SK-N-SH (cell line): ENCODE data around the gene ITGB5. TPM values are rescaled to one million over a fixed set of nuclear protein-coding genes. Genes with fewer than 3 reads are reported as not detected.

Experiments used
- CTCF ChIA-PET: fragments of 300-600, 350-600 bp; formaldehyde crosslinking; extraction: SDS; loops from one replicate; lab custom pipeline; 2021; lab: Yijun Ruan, JAX
- POLR2A ChIA-PET: fragments of 350-600 bp; sonication (Branson Sonifier 250); formaldehyde crosslinking; extraction: SDS; loops from one replicate; lab custom pipeline; 2020; ENCODE audit warnings: antibody characterized with exemption, inconsistent platforms; lab: Yijun Ruan, JAX
- DNase-seq: peaks from one replicate; pipeline ENCODE4 v3.0.0; 2012
- H2AFZ ChIP-seq: fragments of 200-600 bp; sonication (generic); 2 replicates; pipeline ENCODE4 v1.8.1; 2016; ENCODE audit warnings: antibody characterized with exemption, mild to moderate bottlenecking, low read depth
- H3F3A ChIP-seq: fragments of 200-600 bp; sonication (generic); replicated peaks from 2 replicates; pipeline ENCODE3; 2016; ENCODE audit warnings: antibody characterized with exemption, mild to moderate bottlenecking; ENCODE audit not compliant: insufficient read depth
- H3K27ac ChIP-seq, 2 experiments: fragments of 200-500 bp in 1 of 2; fragments of 200-600 bp in 1 of 2; sonication (Bioruptor generic) in 1 of 2; sonication (generic), shearing (Covaris generic) in 1 of 2; 2 replicates each; pipeline versions ENCODE4 v1.5.1 to v1.6.1; 2014 to 2016; ENCODE audit warnings: low read depth in 2 of 2, inconsistent platforms in 1 of 2, low read length in 1 of 2, mild to moderate bottlenecking in 1 of 2, mixed read lengths in 1 of 2
- H3K27me3 ChIP-seq: fragments of 200-600 bp; sonication (generic), shearing (Covaris generic); 2 replicates; pipeline ENCODE4 v1.6.1; 2016; ENCODE audit warnings: mixed run types; ENCODE audit not compliant: insufficient read depth
- H3K36me3 ChIP-seq, 2 experiments: fragments of 200-500 bp in 1 of 2; fragments of 200-600 bp in 1 of 2; sonication (Bioruptor generic) in 1 of 2; sonication (generic) in 1 of 2; replicated peaks in 1 of 2; 2 replicates each; pipeline versions ENCODE3 to v1.5.1; 2014 to 2016; ENCODE audit warnings: low read length in 1 of 2, mild to moderate bottlenecking in 1 of 2; ENCODE audit not compliant: insufficient read depth in 2 of 2, control insufficient read depth in 1 of 2
- H3K4me1 ChIP-seq, 2 experiments: fragments of 200-500 bp in 1 of 2; fragments of 200-600 bp in 1 of 2; sonication (Bioruptor generic) in 1 of 2; sonication (generic), shearing (Covaris generic) in 1 of 2; 2 replicates each; pipeline versions ENCODE4 v1.5.1 to v1.6.1; 2014 to 2016; ENCODE audit warnings: low read depth in 1 of 2, low read length in 1 of 2, mixed run types in 1 of 2; ENCODE audit not compliant: insufficient read depth in 2 of 2, control insufficient read depth in 1 of 2
- H3K4me2 ChIP-seq: fragments of 200-600 bp; sonication (generic), shearing (Covaris generic); 2 replicates; pipeline ENCODE4 v1.6.1; 2017; ENCODE audit warnings: mixed run types
- H3K4me3 ChIP-seq, 2 experiments: fragments of 200-500 bp in 1 of 2; fragments of 200-600 bp in 1 of 2; sonication (Bioruptor generic) in 1 of 2; sonication (generic), shearing (Covaris generic) in 1 of 2; 2 replicates each; pipeline versions ENCODE4 v1.5.1 to v1.8.1; 2014 to 2016; ENCODE audit warnings: low read depth in 2 of 2, inconsistent platforms in 1 of 2, low read length in 1 of 2, mild to moderate bottlenecking in 1 of 2, mixed read lengths in 1 of 2, moderate library complexity in 1 of 2
- H3K79me2 ChIP-seq: fragments of 200-600 bp; sonication (generic); 2 replicates; pipeline ENCODE4 v1.8.1; 2017; ENCODE audit warnings: mild to moderate bottlenecking; ENCODE audit not compliant: insufficient read depth
- H3K9ac ChIP-seq: fragments of 200-600 bp; sonication (generic); 2 replicates; pipeline ENCODE4 v1.6.1; 2017; ENCODE audit warnings: mixed run types
- H3K9me2 ChIP-seq: fragments of 200-600 bp; sonication (generic); 2 replicates; pipeline ENCODE4 v1.6.1; 2017; ENCODE audit warnings: mixed run types
- H3K9me3 ChIP-seq: fragments of 200-600 bp; sonication (generic); 2 replicates; pipeline ENCODE4 v1.6.1; 2017; ENCODE audit warnings: mixed run types, mild to moderate bottlenecking, moderate library complexity
- H4K20me1 ChIP-seq: fragments of 200-600 bp; sonication (generic); 2 replicates; pipeline ENCODE4 v1.6.1; 2017; ENCODE audit warnings: mild to moderate bottlenecking, mixed run types; ENCODE audit not compliant: insufficient read depth
- EZH2phosphoT487 ChIP-seq: fragments of 200-600 bp; sonication (generic); IDR thresholded peaks from 2 replicates; pipeline ENCODE4 v1.6.1; 2017; ENCODE audit warnings: low read depth, mixed run types, mild to moderate bottlenecking, antibody characterized with exemption, moderate library complexity, borderline replicate concordance
- GABPA ChIP-seq: IDR thresholded peaks from 2 replicates; pipeline ENCODE4 v1.4.0; 2012; ENCODE audit warnings: low read depth, mild to moderate bottlenecking
- JUND ChIP-seq: IDR thresholded peaks from 2 replicates; pipeline ENCODE4 v1.4.0; 2012
- NFIC ChIP-seq: IDR thresholded peaks from 2 replicates; pipeline ENCODE4 v1.4.0; 2012; ENCODE audit warnings: borderline replicate concordance
- RAD21 ChIP-seq: IDR thresholded peaks from 2 replicates; pipeline ENCODE4 v1.6.1; 2012; ENCODE audit warnings: mild to moderate bottlenecking, low read length
- SMC3 ChIP-seq: IDR thresholded peaks from 2 replicates; pipeline ENCODE4 v1.6.1; 2012; ENCODE audit warnings: low read depth, low read length, improper control_type of control experiment
- YY1 ChIP-seq: IDR thresholded peaks from 2 replicates; pipeline ENCODE4 v1.4.0; 2012; ENCODE audit warnings: low read depth, mild to moderate bottlenecking
- WGBS: methylation state at CpG from one replicate; pipeline ENCODE4 v1.1.6; 2017; ENCODE audit warnings: low lambda C conversion rate; 5-methylcytosine and 5-hydroxymethylcytosine counted together
- polyA plus RNA-seq, 3 experiments: library from polyadenylated mRNA; depleted of rRNA; stranded (reverse); fragments of >200 nt; gene quantifications; 2 replicates each; pipeline ENCODE4 v1.2.3, GENCODE V29; 2012
- TF ChIP-seq, protein P1 (sequence below): IDR thresholded peaks from 2 replicates; pipeline ENCODE4 v1.4.0; 2012; ENCODE audit warnings: low read depth, borderline replicate concordance
- TF ChIP-seq, protein P2 (sequence below): fragments of 200-600 bp; sonication (generic); IDR thresholded peaks from 2 replicates; pipeline ENCODE4 v1.6.1; 2017; ENCODE audit warnings: antibody characterized with exemption, mild to moderate bottlenecking, moderate library complexity

The ITGB5 gene
- polyA plus RNA-seq, 1 of the 3 experiments (the other 2 are of a cell fraction), result 481 TPM

DNA sequence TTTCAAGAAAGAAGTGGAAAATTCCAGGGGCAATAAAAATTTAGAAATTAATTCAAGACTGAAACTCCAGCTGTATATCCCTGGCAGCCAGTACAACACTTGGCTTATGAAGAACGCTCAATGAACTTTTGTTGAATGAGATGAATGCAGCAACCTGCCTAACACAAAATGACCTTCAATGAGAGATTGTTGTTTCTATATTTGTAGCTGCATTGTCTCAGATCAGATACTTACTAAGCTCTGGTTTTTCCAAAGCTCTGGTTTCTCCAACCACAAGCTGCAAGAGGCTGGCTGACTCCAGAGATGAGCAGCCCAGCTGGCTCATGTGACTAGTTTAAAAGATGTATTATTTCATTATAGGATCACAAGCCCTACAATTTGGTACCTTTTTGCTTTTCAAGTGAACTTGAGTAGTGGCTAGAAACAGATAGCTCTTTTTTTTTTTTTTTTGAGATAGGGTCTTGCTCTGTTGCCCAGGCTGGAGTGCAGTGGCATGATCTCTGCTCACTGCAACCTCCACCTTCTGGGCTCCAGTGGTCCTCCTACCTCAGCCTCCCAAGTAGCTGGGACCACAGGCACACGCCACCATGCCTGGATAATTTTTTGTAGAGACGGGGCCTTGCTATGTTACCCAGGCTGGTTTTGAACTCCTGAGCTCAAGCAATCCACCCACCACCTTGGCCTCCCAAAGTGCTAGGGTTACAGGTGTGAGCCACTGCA, 99.5 kb downstream of the ITGB5 start:
- Histone ChIP-seq H3K9ac (no peak overlapping the region), H3K27me3 (no peaks in the 10 kb centered on the region), H3K4me2 (peak overlapping the region; percentile 35; the same call in 1 of the 2 replicates), H3K79me2 (peaks cover 25% of the 10 kb centered on the region; the same call in 1 of the 2 replicates), H3K4me1 (peaks cover 25 to 33% of the 10 kb centered on the region in 2 experiments), H2AFZ (no peak overlapping the region), H3K9me3 (no peaks in the 10 kb centered on the region), H3K27ac (peak overlapping the region; percentile 47 to 83), H3K9me2 (no peaks in the 10 kb centered on the region), H3K4me3 (no peak overlapping the region), H3K36me3 (peaks cover 8 to 31% of the 10 kb centered on the region in 2 experiments), H3F3A (peaks cover 19% of the 10 kb centered on the region), H4K20me1 (no peaks in the 10 kb centered on the region; the same call in 1 of the 2 replicates)
- WGBS, result 84% methylated on average over 3 of the region's 3 CpGs
- DNase-seq, result no peak
- ChIA-PET CTCF (interaction anchor here (0.7 to 12.9 kb wide), 17 partner anchors 9 to 141 kb away, joined by 3 to 114 read pairs (median 5); no protein-coding TSS in a partner anchor), POLR2A (no interaction called here)
- TF ChIP-seq NFIC (no peak), JUND (no peak)
- TF ChIP-seq, protein P1, sequence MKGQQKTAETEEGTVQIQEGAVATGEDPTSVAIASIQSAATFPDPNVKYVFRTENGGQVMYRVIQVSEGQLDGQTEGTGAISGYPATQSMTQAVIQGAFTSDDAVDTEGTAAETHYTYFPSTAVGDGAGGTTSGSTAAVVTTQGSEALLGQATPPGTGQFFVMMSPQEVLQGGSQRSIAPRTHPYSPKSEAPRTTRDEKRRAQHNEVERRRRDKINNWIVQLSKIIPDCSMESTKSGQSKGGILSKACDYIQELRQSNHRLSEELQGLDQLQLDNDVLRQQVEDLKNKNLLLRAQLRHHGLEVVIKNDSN, result peak; percentile 28; the same call in 1 of the 2 replicates

DNA sequence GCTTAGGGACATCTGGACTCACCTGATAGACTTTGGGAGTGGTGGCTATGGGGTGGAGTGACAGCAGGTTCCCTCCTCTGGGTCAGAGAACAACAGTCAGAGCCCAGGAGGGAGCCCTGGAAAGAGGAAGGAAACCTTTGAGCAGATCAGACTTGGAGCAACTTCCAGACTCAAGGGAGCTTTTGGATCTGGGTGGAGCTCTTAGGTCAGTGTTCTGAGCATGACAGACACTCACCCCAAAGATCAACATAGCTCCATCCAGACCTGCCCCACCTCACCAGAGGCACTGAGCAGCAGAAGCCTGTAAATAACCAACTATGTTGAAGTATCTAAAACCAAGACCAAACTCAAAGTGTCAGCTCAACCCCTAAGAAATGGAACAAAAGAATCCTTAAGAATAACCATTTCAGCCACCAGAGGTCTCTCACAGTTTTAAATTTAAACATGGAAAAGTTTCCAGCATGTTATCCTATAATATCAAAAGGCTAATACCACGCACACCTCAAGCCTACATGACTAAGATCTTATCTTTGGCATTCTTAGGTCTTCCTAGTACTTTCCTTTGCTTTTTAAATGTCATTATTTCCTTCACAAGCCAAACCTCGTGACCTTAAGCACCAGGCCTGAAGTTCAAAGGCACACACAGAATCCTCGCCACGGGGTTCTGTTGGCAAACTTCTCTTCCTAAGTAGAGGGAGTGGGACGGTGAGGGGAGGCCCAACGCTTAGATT, 100.5 kb downstream of the ITGB5 start:
- Histone ChIP-seq H3K9ac (no peak overlapping the region), H3K79me2 (peaks cover 22% of the 10 kb centered on the region; the same call in 1 of the 2 replicates), H3K4me3 (no peak overlapping the region), H3K4me2 (peak overlapping the region; percentile 35; the same call in 1 of the 2 replicates), H3K9me3 (no peaks in the 10 kb centered on the region), H4K20me1 (no peaks in the 10 kb centered on the region; the same call in 1 of the 2 replicates), H3K4me1 (peaks cover 21 to 33% of the 10 kb centered on the region in 2 experiments), H3K36me3 (peaks cover 6 to 21% of the 10 kb centered on the region in 2 experiments), H3K27me3 (no peaks in the 10 kb centered on the region), H3K9me2 (no peaks in the 10 kb centered on the region), H3K27ac (peak overlapping the region; percentile 47 to 83; a peak in 3 of 4 replicates), H2AFZ (no peak overlapping the region), H3F3A (peaks cover 19% of the 10 kb centered on the region)
- TF ChIP-seq YY1 (no peak), EZH2phosphoT487 (no peak), GABPA (no peak), RAD21 (peak; percentile 63), SMC3 (peak; percentile 48; the same call in 1 of the 2 replicates)
- TF ChIP-seq, protein P2, sequence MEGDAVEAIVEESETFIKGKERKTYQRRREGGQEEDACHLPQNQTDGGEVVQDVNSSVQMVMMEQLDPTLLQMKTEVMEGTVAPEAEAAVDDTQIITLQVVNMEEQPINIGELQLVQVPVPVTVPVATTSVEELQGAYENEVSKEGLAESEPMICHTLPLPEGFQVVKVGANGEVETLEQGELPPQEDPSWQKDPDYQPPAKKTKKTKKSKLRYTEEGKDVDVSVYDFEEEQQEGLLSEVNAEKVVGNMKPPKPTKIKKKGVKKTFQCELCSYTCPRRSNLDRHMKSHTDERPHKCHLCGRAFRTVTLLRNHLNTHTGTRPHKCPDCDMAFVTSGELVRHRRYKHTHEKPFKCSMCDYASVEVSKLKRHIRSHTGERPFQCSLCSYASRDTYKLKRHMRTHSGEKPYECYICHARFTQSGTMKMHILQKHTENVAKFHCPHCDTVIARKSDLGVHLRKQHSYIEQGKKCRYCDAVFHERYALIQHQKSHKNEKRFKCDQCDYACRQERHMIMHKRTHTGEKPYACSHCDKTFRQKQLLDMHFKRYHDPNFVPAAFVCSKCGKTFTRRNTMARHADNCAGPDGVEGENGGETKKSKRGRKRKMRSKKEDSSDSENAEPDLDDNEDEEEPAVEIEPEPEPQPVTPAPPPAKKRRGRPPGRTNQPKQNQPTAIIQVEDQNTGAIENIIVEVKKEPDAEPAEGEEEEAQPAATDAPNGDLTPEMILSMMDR, result peak; percentile 66
- no peak for DNase-seq
- WGBS, result 68% methylated on average over 6 of the region's 6 CpGs
- ChIA-PET CTCF (interaction anchor here (0.7 to 12.9 kb wide), 23 partner anchors 9 to 142 kb away, joined by 3 to 114 read pairs (median 5); no protein-coding TSS in a partner anchor), POLR2A (interaction anchor here (0.7 kb wide), 1 partner anchor 96 kb away, joined by 3 read pairs; no protein-coding TSS in a partner anchor)
